NCI-H524 treated with DMSO at 0.1 percent for 48 hours (cell line): Measurements from ENCODE around the gene SMYD2.

Experiments used
- DNase-seq: peaks from one replicate; lab custom pipeline; 2025; lab: John Stamatoyannopoulos, UW

Gene SMYD2

GRCh38 chr1:214303141-214303930, 22.4 kb downstream of the SMYD2 start:
- no peak for DNase-seq

GRCh38 chr1:214305164-214305751, 24.3 kb downstream of the SMYD2 start:
- no peak for DNase-seq

- no peak for DNase-seq
Measured at GRCh38 chr1:214306269-214306668, 25.3 kb downstream of the SMYD2 start.

DNA sequence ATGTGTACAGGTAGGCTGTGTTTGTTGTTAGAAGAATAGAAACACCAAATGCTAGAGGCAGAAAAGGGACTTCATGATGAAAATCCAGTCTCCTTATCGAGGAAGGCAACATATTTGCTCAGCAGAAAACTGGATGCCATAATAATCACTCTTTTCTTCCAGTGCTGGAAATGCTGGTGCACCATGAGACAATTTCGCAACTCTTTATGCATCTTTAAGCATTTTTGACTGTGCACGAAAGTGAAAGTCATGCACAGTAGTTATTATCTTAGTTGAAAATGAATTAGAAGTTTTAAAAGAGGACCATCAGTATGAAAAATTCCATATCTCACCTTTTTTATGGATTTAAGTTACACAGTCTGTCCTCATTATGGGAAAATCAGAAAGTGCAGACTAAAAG, 29.1 kb downstream of the SMYD2 start:
- no peak for DNase-seq

DNA sequence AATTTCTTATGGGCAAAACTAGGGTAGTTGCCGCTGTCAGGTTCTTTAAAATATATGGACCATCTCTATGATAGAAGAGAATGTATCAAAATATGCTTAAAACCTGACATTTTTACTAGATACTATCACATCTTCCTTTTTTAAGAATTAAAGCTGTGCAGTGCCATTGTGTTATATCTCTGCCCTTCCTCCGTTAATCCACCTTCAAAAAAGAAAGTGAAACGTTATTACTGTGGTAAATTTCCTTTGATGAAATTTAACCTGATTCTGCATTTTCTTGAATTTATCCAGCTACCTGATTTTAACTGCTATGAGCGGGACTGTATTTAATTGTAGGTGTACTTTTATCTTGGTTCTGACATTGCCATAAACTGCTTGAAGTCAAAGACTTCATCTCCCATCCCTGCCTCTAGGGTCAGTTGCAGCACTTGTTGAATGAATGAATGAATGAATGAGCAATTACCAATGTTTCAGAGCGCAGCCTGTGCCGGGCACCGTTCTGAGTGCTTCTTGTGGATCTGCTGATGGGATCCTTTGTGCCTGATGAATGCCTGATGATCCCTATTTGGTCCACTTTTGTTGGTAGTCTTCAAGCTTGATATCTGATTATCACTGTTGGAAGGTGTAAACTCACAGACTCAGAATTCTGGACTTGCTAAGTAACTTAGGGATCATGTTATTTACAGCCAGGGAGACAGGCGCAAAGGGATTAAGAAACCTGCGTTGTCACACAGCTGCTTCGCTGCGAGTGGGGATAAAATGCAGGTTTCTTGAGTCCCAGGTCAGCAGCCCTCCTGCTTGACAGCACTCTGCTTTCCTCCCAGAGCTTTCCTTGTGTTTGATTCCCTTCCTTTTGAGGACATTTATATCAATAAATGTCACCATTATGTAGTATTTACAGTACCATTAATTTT, 30.1 kb downstream of the SMYD2 start:
- DNase-seq: peak; percentile 72

DNA sequence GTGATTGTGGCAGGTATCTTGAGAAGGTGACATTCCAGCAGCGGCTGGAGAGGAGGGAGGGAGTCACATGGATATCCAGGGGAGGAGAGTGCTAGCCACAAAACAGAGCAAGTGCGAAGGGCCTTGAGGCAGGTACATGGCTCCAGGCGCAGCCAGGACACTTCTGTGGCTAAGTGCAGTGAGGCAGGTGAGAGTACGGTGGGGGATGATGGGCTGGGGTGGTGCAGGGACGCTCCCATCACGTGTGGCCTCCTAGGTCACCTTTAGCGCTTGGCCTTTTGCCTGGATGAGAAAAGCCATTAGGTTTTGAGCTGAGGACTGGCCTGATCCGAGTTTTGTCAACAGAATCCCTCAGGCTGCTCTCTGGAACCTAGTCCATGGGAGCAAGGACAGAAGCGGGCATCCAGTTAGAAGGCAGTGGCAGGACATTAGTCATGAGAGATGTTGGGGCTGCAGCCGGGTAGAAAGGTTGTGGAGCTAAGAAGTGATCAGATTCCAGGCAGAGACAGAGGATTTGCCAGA, 31.6 kb downstream of the SMYD2 start:
- no peak for DNase-seq

DNA sequence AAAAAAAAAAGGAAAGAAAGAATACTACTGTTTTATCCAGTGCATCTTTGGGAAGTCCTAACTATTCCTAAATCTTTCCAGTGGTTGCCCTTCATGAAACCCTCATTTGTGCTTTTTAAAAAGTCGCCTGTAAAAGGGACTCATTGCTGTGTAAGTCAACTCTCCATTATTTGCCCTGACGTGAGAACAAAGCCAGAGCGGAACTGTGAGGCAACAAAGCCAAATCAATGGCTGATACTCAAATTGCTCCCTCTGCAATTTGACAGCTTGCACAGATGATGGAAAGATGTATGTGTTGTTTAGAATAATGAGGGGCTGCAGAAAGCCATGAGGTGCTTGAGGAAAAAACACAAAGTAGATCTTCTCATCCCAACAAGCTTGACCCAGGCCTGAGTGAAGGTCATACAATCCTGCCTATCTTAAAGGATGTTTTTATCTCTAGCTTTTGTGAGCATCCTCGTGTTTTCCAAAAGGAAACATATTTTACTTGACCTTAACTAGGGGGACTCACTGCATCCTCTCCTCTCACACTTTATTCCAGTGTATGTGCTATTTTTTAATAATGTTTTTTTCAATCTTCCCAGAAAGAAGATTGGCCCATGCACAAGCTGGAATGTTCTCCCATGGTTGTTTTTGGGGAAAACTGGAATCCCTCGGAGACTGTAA, 33.4 kb downstream of the SMYD2 start:
- DNase-seq: no peak

- no peak for DNase-seq
Measured at GRCh38 chr1:214316593-214316992, 35.6 kb downstream of the SMYD2 start.

DNA sequence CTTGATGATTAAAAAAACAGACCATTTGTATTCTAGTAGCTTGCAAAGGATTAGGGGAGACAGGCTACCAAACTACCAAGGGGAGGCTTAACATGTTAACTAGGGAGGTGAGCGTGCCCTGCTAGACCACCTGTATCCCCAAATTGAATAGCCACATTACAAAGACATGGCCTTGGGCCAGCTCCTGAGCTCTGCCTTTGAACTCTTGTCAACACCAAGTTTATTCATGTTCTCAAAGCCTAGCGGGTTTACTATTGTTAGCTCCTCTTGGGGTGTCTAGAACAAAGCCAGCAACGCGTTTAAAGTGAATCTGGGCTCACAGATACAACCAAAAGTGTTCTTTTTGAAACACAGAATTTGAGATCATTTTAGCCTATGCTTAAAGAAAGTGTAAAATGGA, 36.3 kb downstream of the SMYD2 start:
- no peak for DNase-seq

DNA sequence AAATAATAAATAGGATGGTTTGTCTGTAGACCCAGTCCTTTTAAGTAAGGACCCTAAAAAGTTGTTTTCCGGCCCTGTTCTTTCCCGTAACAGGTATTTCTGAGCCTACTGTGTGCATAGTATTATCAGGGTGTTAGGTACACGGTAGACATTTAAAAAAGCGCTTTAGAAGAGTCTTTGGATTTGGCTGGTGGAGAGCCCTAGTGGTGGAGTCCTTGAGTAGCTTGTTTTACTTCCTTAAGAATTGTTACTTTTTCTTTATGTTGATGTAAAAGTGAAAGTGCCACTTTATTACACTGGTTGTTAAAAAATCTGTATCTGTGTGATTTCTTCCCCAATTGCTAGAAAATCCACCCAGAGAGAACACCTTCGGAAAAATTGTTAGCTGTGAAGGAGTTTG, 36.8 kb downstream of the SMYD2 start:
- DNase-seq: no peak

DNA sequence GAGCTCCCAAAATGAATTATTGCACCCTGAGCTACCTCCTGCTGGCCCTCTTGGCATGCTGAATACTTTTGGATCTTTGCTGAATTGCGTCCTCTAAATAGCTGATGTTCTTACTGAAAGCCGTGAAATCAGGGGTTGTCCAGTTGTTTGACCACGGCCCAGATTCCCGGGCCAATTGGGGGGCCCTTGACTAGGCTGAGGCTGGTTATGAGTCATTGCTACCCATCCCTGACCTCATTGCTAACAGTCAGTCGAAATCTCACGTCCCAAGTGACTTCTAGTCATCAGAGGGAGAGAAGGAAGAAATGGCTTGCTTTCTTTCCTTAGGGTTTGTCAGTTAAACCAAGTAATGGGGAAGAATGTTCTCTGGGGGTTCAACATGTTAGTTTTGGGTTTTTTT, 37.4 kb downstream of the SMYD2 start:
- no peak for DNase-seq

GRCh38 chr1:214318956-214319736, 38.2 kb downstream of the SMYD2 start:
- no peak for DNase-seq

GRCh38 chr1:214319938-214320337, 39.0 kb downstream of the SMYD2 start:
- no peak for DNase-seq

- no peak for DNase-seq
Measured at GRCh38 chr1:214321705-214322453, 40.9 kb downstream of the SMYD2 start.

- no peak for DNase-seq
Measured at GRCh38 chr1:214324896-214325800, 44.2 kb downstream of the SMYD2 start.

DNA sequence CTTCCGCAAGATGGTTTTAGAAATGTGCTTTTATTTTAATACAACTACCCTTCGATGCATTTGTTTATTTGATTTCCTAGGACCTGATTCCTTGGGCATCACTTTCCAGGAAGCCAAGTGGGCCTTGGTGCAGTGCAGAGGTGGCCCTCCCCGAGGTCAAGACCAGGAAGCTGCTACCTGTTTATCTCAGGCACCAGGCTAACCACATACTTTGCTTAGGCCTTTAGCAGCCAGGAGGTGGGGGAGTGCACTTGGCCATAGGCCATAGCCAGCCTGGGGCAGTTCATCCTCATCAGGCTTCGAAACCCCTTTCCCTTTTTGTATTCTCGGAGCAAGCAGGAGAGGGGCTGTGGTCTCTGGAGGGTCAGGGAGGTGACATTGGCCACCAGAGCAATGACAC, 45.4 kb downstream of the SMYD2 start:
- DNase-seq: no peak

DNA sequence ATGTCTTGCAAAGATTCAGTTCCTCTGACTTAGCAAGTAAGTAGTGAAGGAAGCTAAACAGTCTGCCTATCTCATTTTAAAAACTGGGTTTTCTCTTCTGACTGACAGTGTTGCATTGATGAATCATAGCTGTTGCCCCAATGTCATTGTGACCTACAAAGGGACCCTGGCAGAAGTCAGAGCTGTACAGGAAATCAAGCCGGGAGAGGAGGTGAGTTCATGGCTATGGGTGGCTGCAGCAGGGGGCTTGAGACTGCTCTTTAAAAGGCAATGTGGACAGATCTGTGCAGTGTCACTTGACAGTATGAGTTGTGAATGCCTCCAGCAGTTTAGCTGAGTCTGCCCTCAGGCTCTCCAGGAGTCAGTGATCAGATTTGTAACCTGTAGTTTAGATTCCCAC, 46.6 kb downstream of the SMYD2 start:
- DNase-seq: no peak

DNA sequence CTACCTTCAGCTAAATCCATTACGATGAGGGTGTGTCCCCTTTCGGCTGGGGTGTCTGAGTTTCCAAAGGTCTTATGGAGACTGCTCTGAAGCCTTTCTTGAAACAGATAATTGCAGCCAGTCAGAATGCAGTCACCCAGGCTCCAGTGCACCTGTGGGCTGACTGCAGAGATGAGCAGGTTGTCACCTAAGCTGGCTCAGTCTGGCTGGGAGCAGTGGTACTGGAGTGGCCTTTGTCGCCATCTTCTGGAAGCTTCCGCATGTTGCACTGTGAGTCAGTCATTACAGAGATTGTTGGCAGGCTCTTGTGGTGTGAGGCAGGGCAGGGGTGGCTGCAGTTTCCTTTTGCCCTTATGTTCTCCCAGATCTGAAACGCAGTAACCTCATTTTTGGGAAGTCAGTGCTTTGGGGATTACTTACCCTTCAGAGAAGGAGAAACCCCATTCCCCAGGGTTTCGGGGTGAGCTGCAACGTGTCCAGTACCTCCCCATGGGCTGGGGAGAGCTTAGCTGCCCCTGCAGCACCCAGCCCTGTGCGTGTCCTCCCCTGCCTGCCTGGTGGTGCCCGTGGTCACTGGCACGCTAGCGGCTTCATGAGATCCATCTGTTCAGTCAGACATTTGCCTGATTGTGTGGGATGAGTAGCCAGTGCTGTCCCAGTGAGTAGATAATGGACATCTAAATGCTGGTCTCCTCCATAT, 48.0 kb downstream of the SMYD2 start:
- no peak for DNase-seq
